Erythroblast (primary cell): ENCODE measurements around the gene ZNF521.

Source experiments
- GATA1 ChIP-seq: IDR thresholded peaks from 2 replicates; pipeline ENCODE4 v1.6.1; 2011; ENCODE audit warnings: low read depth, mild to moderate bottlenecking, control low read depth, low read length, moderate library complexity
- POLR2A ChIP-seq: IDR thresholded peaks from 2 replicates; pipeline ENCODE4 v1.6.1; 2011; ENCODE audit warnings: mild to moderate bottlenecking, low read length

- no peak for TF ChIP-seq POLR2A
- TF ChIP-seq GATA1 = no peak
Observed at GRCh38 chr18:25141399-25141798, 210.6 kb downstream of the ZNF521 start.
